ENCODE results near the gene RIPOR3.
"Not testable (repeated sequence)": the region's sequence is repeated elsewhere in the genome, so short reads cannot be mapped to it uniquely, and the experiment has no call there.

The RIPOR3 gene

GRCh38 chr20:50654904-50655303, 36.4 kb downstream of the RIPOR3 start:
- no peak for DNase-seq

- DNase-seq, result no peak
These were observed 38.5 kb downstream of the RIPOR3 start for GRCh38 chr20:50652702-50653294.

- DNase-seq, result no peak
These were observed 39.7 kb downstream of the RIPOR3 start for GRCh38 chr20:50651676-50652075.

DNA sequence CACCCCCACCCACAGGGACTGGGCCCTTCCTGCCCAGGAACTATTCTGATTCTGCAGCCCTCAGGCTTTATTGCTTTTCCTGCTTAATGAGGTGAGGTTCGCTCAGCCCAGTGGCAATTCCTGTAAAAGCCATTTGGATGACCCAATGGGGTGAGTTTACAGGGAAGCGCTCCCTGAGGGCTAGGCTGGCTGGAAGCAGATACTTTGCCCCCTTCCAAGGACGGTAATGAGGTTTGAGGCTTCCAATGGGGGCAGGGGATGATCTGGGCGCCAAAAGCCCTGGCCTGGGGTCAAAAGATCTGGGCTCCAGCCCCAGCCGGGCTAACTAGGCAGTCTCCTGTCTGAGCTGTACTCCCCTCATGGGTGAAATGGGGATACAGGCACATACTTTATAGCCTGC, 41.8 kb downstream of the RIPOR3 start:
- no peak for DNase-seq

DNA sequence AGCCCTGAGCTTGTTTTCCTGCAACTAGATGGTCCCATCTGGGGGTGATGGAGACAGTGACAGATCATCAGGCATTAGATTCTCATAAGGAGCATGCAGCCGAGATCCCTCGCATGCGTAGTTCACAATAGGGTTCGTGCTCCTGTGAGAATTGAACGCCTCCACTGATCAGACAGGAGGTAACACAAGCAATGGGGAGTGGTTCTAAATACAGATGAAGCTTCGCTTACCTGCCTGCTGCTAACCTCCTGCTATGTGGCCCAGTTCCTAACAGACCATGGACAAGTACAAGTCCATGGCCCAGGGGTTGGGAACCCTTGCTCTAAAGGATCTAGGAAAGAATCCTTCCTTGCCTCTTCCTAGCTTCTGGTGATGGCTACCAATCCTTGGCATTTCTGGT, 42.7 kb downstream of the RIPOR3 start:
- DNase-seq, result no peak

DNA sequence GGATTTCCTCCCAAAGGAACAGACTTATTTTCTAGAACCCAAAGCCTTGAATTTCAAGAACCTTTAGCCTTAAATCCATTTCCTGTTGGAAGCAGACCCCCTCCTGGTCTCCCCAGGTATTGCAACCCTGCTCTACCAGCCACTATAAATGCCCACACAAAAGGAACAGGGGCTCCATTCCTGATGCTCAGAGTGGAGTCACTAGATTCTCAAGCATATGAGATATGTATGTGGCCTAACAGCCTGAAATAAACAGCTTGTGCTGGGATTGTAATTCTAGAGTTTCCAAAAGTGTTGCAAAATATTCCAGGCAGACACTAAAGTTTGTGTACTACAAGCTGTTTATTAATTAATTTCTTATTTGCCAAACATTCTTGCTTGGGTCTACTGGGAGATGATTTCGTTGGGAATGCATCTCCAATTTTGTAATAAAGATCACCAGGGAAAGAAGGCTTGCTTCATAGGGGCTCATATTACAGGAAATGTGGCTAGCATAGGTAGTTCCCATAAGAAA, 44.8 kb downstream of the RIPOR3 start:
- no peak for DNase-seq

GRCh38 chr20:50645253-50646068, 45.9 kb downstream of the RIPOR3 start:
- no peak for DNase-seq

- DNase-seq, result no peak
These were observed 49.0 kb downstream of the RIPOR3 start for GRCh38 chr20:50642288-50642803.

GRCh38 chr20:50641625-50642287, 49.6 kb downstream of the RIPOR3 start:
- DNase-seq, result not testable (repeated sequence)

- DNase-seq, result not testable (repeated sequence)
These were observed 51.2 kb downstream of the RIPOR3 start for GRCh38 chr20:50639971-50640711.

- not testable (repeated sequence) for DNase-seq
These were observed 53.1 kb downstream of the RIPOR3 start for GRCh38 chr20:50638015-50638847.

DNA sequence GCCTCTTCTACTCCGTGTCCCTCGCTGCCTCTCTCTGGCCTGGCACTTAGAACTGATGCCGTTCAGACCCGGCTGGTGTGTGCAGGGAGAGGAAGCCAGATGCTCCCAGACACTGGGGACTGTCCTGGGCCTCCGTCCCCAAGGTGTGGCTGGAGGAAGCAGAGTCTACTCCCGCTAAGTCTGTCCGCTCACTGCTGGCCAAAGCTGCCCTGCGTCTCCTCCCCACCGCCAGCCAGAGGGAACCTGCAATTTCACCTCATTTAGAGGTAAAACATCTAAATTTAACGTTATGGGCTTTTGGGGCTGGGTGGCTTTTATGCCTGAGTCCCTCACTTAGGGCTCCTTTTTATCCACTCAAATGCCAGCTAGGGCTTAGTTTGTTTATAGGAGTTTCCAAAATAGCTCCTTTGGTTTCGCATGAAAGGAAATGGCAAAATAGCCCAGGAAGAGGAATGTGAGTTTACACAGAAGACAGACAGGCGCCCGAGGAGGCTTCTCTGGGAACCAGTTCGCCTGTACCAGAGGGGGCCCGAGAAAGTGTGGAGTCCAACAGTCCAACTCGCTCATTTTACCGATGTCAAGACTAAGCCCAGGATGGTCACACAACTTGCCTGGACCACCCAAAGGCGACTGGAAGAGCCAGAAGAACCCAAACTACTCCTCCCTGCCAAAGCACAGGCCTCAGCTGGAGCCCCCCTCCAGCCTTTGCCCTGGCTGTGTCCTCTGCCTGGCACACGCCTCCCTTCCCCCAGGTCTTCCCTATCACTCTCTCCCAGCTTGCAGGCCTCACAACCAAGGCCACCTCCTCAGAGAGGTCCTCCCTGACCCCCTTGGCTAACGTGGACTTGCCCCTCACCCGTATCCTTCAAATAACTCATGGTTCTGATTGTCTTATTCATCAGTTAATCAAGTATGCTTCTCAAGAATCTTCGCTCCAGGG, 54.5 kb downstream of the RIPOR3 start:
- DNase-seq, result no peak

GRCh38 chr20:50635676-50636600, 55.4 kb downstream of the RIPOR3 start:
- peak; percentile 29 to 32 for DNase-seq

GRCh38 chr20:50635014-50635557, 56.3 kb downstream of the RIPOR3 start:
- no peak for DNase-seq

- no peak for DNase-seq
These were observed 57.2 kb downstream of the RIPOR3 start for GRCh38 chr20:50634191-50634590.

DNA sequence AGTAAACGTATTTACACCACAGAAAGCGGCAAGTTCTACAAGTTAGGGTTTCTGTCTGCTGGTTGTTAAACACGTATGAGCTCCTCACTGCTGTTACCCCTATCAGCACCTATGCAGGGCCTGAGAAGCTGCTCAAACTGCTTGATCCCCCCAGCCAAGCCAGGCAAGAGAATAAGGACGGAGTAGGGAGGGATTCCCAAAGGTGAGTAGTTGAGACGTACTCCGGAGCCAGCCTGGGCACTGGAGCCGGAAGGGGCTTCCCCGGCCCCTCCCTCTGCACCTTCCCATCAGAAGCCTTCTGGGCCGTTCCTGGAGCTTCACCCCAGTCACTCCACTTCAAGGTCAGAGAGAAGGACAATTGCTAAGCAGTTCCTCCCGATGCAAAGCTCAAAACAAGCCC, 58.0 kb downstream of the RIPOR3 start:
- DNase-seq, result no peak

GRCh38 chr20:50632701-50633100, 58.6 kb downstream of the RIPOR3 start:
- DNase-seq, result no peak

DNA sequence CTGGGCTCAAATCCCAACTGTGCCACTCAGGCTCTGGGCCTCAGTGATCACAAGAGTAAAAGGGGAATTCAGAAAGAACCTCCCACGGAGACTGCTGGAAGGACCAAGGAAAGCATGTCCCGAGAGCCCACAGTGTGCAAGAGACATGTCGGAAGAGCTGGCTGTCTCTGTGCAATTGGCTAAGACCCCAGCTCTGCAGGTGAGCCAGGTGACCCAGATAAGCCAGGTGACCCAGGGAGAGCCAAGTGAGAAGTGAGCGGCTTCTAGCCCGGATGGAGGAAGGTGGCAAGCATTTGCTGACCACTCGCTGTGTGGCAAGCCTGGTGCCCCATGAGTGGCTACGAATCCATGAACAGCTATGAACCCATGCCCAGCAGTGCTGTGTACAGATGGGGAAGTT, 59.1 kb downstream of the RIPOR3 start:
- no peak for DNase-seq

DNA sequence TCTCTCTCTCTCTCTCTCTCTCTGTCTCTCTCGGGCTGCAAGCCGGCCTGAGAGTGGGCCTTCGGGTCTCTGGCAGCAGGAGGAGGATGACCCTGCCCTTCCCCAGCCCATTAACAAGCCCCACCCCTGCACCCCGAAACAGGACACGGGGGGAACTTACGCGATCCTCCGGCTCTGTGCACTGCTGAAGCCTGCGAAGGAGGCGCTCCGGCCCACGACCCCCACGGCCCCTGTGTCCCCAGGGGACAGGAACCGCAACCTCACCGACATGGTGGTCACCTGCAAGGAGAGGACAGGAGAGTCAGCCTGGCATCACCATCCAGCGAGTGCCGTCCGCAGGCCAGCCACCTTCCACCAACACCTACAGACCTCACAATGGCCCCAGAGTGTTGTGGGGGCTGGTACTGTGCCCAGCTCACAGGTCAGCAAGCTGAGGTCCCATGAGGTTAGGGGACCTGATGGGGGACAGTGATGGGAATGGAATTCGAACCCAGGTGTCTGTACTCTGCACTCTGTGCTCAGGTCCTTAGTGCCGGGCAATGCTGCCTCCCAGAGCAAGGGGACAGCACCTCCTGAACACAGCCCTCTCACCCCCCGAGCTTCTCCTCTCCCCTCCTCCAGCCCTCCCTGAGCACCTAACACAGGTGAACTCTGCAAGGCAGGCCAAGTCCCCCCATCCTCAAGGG, 60.6 kb downstream of the RIPOR3 start:
- no peak for DNase-seq

Data from CD4-positive, alpha-beta T cell treated with Interleukin-1 beta for 1 hour (primary cell).